Stimulated activated CD8-positive, alpha-beta memory T cell treated with anti-CD3 and anti-CD28 coated beads, Interleukin-4, amount 100 ng/mL, for 1 hour (primary cell): ENCODE results near the gene DMWD.

Experiments
- DNase-seq, 2 donors: peaks; one replicate each; pipeline ENCODE4 v3.0.0-alpha.2; 2020; ENCODE audit warnings: low read depth in 2 of 2, low spot score in 1 of 2

Gene DMWD

GRCh38 chr19:45771311-45771933 is 21.2 kb downstream of the DMWD start:
- no peak for DNase-seq

GRCh38 chr19:45770192-45771101 is 22.2 kb downstream of the DMWD start:
- DNase-seq = peak; percentile 80 to 83

GRCh38 chr19:45769821-45770191 is 22.8 kb downstream of the DMWD start:
- DNase-seq = no peak

GRCh38 chr19:45768984-45769782 is 23.5 kb downstream of the DMWD start, which contains the start of gene SIX5:
SIX5 (minus strand) TSS chr19:45769252; CDS start chr19:45768844, 408 bp downstream.
- peak; percentile 78 to 89 for DNase-seq

GRCh38 chr19:45768655-45768983 is 24.0 kb downstream of the DMWD start:
- DNase-seq = no peak

GRCh38 chr19:45767881-45768654 is 24.6 kb downstream of the DMWD start:
- DNase-seq = no peak

GRCh38 chr19:45767410-45767880 is 25.2 kb downstream of the DMWD start:
- no peak for DNase-seq

GRCh38 chr19:45766869-45767346 is 25.7 kb downstream of the DMWD start:
- DNase-seq = no peak

- no peak for DNase-seq
Measured at GRCh38 chr19:45766296-45766868, 26.3 kb downstream of the DMWD start.

- DNase-seq = no peak
Measured at GRCh38 chr19:45765702-45766295, 26.8 kb downstream of the DMWD start.

GRCh38 chr19:45764945-45765701 is 27.5 kb downstream of the DMWD start:
- DNase-seq = no peak

GRCh38 chr19:45764475-45764874 is 28.2 kb downstream of the DMWD start:
- DNase-seq = no peak

- DNase-seq = no peak
Measured at GRCh38 chr19:45763691-45764294, 28.9 kb downstream of the DMWD start.

GRCh38 chr19:45762870-45763631 is 29.6 kb downstream of the DMWD start:
- DNase-seq = no peak

- no peak for DNase-seq
Measured at GRCh38 chr19:45761714-45762113, 30.9 kb downstream of the DMWD start.

GRCh38 chr19:45758921-45759320 is 33.7 kb downstream of the DMWD start:
- no peak for DNase-seq

- DNase-seq = no peak
Measured at GRCh38 chr19:45757695-45758094, 35.0 kb downstream of the DMWD start.

- DNase-seq = no peak
Measured at GRCh38 chr19:45754323-45754722, 38.3 kb downstream of the DMWD start.
